ENCODE results near the gene KDM5D. TPM values are rescaled to one million over a fixed set of nuclear protein-coding genes. Genes with fewer than 3 reads are reported as not detected.

Gene KDM5D
- total RNA-seq, 1 experiment from 2014 or later: 0.13 TPM

GRCh38 chrY:19743331-19743730, 1.2 kb downstream of the KDM5D start:
- no TSS peak for BruUV-seq (replicated peaks)
- H3K27me3 ChIP-seq (ENCODE audit: control insufficient read depth, insufficient read depth, low read length): no peaks in the 10 kb centered on the region
- intact Hi-C loops (cut with micrococcal nuclease; ENCODE audit: unreplicated experiment) (no loop called here), in situ Hi-C loops (cut with HindIII; ENCODE audit: low pct_unique_long_range_greater_than_20kb, low sequenced_read_pairs) (no loop called here)
- no peaks in the 10 kb centered on the region for H3K4me1 ChIP-seq (ENCODE audit: control insufficient read depth, insufficient read depth, low read length)
- no peak for ATAC-seq
- no peak overlapping the region for H3K27ac ChIP-seq (ENCODE audit: low read length)
- ChIA-PET POLR2A (no interaction called here), CTCF (no interaction called here)
- H3K4me3 ChIP-seq (ENCODE audit: low read depth in 2 of 2, low read length in 2 of 2): no peak overlapping the region
- no peaks in the 10 kb centered on the region for H3K36me3 ChIP-seq (ENCODE audit: control insufficient read depth, insufficient read depth, low read length)
- no peak for DNase-seq (ENCODE audit: low read depth, low spot score)
- TF ChIP-seq CTCF (IDR thresholded peaks at IDR 0.05): no peak
- TF ChIP-seq TCF7L2 (IDR thresholded peaks at IDR 0.05; ENCODE audit: low read depth, low read length): no peak
- TF ChIP-seq REST (IDR thresholded peaks at IDR 0.05; ENCODE audit: insufficient read depth in 1 of 2, low read depth in 2 of 2, low read length in 1 of 2): no peak
- TF ChIP-seq SIN3A (IDR thresholded peaks at IDR 0.05; ENCODE audit: borderline replicate concordance, insufficient read depth, low read depth, low read length): no peak
- no peak for TF ChIP-seq POLR2AphosphoS5 (IDR thresholded peaks at IDR 0.05; ENCODE audit: low read depth, low read length)
- H3K9me3 ChIP-seq (ENCODE audit: control insufficient read depth, insufficient read depth, low read depth, low read length): no peaks in the 10 kb centered on the region

GRCh38 chrY:19742153-19742552, 2.4 kb downstream of the KDM5D start:
- TF ChIP-seq POLR2AphosphoS5 (IDR thresholded peaks at IDR 0.05; ENCODE audit: low read depth, low read length): no peak
- TF ChIP-seq CTCF (IDR thresholded peaks at IDR 0.05): no peak
- no peak for TF ChIP-seq SIN3A (IDR thresholded peaks at IDR 0.05; ENCODE audit: borderline replicate concordance, insufficient read depth, low read depth, low read length)
- TF ChIP-seq TCF7L2 (IDR thresholded peaks at IDR 0.05; ENCODE audit: low read depth, low read length): no peak
- no peak for TF ChIP-seq REST (IDR thresholded peaks at IDR 0.05; ENCODE audit: insufficient read depth in 1 of 2, low read depth in 2 of 2, low read length in 1 of 2)
- CTCF ChIA-PET: no interaction called here
- BruUV-seq (replicated peaks): no TSS peak
- H3K27ac ChIP-seq (ENCODE audit: low read length): no peak overlapping the region
- intact Hi-C loops (cut with micrococcal nuclease; ENCODE audit: unreplicated experiment): no loop called here
- no peaks in the 10 kb centered on the region for H3K36me3 ChIP-seq (ENCODE audit: control insufficient read depth, insufficient read depth, low read length)
- H3K4me3 ChIP-seq (ENCODE audit: low read depth in 2 of 2, low read length in 2 of 2): no peak overlapping the region
- POLR2A ChIA-PET: no interaction called here
- no peak for ATAC-seq
- no peaks in the 10 kb centered on the region for H3K27me3 ChIP-seq (ENCODE audit: control insufficient read depth, insufficient read depth, low read length)
- H3K9me3 ChIP-seq (ENCODE audit: control insufficient read depth, insufficient read depth, low read depth, low read length): no peaks in the 10 kb centered on the region
- in situ Hi-C loops (cut with HindIII; ENCODE audit: low pct_unique_long_range_greater_than_20kb, low sequenced_read_pairs): no loop called here
- H3K4me1 ChIP-seq (ENCODE audit: control insufficient read depth, insufficient read depth, low read length): no peaks in the 10 kb centered on the region
- DNase-seq (ENCODE audit: low read depth, low spot score): no peak

Data from Panc1 (cell line).